ENCODE measurements around the gene HOXA2.

Gene HOXA2

GRCh38 chr7:27098578-27099451 is 3.7 kb downstream of the HOXA2 start:
- no peak for DNase-seq (ENCODE audit: low read depth)

- no peak for DNase-seq (ENCODE audit: low read depth)
Observed at GRCh38 chr7:27097686-27098577, 4.6 kb downstream of the HOXA2 start.

GRCh38 chr7:27096768-27097514 is 5.5 kb downstream of the HOXA2 start:
- no peak for DNase-seq (ENCODE audit: low read depth)

GRCh38 chr7:27095897-27096767 is 6.4 kb downstream of the HOXA2 start, which contains the start of gene HOXA1:
Gene HOXA1 (minus strand): TSS chr7:27096000. CDS start chr7:27095912, 88 bp downstream.
- peak; percentile 42 for DNase-seq (ENCODE audit: low read depth)

DNA sequence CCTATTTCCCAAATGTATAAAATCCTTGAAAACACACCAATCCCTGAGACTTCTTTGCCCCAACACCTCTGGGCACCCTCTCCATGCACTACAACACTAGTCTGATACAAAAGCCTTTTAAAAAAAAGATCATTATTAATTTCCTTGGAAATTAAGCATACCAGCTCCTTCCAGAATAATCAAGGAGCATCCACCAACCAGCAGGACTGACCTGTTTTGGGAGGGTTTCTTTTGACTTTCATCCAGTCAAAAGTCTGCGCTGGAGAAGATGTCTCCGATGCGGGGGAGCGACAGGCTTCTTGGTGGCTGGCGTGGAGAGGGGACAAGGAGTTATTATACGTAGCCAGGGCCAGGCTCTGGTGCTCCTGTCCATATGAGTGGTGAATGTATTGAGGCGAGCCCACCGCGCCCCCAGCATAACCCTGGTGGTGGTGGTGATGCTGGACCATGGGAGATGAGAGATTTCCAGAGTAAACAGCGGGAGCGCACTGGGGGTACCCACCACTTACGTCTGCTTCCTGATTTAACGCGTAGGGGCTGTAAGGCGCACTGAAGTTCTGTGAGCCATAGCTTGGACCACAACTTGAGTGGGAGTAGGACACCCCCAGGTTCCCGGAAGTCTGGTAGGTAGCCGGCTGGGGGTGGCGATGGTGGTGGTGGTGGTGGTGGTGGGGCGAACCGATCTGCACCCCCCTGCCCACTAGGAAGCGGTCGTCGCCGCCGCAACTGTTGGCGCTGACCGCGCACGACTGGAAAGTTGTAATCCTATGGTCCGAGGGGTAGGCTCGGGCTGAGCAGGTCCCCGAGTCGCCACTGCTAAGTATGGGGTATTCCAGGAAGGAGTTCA is 7.2 kb downstream of the HOXA2 start:
- DNase-seq (ENCODE audit: low read depth) = no peak

GRCh38 chr7:27094304-27095049 is 8.0 kb downstream of the HOXA2 start:
- no peak for DNase-seq (ENCODE audit: low read depth)

DNA sequence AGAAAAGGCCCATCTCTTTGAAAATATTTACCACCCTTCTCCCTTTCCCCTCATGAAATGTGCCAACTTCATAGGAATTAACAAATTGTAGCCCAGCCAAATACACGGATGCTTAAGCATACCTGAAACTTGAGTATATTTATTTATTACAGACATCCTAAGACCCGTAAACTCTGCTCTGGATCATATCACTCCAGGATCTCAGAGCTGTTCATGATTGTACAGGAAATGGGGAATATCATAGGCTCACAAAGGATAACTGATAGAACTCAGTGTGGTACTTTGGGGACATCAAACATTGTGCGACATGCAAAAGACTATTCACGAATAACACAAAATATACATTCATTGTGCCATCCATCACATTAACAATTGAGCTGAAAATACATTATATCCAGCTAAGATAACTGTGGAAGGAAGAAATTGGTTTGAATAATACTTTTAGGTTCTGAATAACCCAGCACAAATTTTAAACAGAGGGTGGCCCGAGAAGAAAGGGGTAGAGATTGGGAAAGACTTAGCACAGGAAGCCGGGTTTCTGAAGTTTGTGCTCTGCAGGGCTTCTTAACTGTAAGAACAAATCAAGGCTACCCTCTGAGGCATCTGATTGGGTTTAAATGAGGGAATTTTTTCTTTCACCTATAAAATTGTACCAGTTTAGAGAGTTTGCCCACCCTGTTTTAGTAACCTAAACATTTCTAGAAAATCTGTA is 9.1 kb downstream of the HOXA2 start:
- no peak for DNase-seq (ENCODE audit: low read depth)

DNA sequence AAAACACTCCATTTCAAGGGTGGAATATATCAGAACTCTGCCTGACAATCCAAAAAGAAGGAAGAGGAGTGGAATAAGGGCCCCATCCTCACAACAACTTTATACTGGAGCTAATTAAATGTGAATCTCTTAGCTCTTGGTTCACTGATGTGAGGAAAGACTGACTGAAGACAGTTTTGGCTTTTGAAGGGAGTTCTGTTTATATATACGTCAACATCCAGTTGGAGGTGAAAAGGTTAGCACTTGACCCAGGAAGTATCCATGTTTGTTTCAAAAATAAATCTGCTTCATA is 9.7 kb downstream of the HOXA2 start:
- no peak for DNase-seq (ENCODE audit: low read depth)

DNA sequence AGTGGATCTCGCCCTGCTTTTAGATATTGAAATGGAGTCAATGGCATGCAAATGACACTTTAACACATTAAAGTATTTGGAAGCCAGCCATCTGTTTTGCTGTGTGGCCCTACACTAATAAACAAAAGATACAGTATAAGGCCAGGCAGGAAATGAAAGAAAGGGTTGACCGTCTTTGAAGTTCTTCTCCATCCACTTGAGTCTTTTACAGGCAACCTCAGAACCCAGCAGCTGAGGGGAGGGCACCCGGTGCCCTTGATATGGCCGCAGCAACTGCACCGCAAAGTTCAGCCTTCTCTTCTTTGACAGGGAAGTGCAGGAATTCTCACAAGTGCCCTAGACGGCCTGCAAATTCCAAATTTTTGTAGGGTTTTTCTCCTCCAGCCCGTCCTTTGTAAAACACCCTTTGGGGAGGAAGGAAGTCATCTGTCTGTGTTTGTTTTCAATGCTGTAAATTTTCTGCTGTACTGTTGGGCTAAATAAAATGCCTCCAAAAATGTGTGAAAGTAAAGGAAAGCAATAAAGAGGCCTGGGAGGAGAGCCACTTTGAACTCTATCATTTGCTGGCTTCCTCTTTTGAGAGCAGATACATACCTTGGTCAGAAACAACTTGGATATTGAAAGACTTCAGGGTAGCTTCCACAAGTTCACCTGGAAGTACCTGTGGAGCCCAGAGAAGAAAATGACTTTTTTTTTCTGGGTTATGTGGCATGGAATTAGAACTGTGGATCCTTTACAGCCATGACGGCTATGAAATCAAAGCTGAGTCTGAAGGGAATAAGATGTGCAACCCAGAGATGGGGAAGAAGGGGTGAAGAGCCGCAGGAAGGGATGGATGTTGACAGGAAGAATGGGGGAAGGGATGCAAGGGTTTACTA is 10.3 kb downstream of the HOXA2 start:
- no peak for DNase-seq (ENCODE audit: low read depth)

- DNase-seq (ENCODE audit: low read depth) = no peak
Observed at GRCh38 chr7:27091105-27091504, 11.4 kb downstream of the HOXA2 start.

DNA sequence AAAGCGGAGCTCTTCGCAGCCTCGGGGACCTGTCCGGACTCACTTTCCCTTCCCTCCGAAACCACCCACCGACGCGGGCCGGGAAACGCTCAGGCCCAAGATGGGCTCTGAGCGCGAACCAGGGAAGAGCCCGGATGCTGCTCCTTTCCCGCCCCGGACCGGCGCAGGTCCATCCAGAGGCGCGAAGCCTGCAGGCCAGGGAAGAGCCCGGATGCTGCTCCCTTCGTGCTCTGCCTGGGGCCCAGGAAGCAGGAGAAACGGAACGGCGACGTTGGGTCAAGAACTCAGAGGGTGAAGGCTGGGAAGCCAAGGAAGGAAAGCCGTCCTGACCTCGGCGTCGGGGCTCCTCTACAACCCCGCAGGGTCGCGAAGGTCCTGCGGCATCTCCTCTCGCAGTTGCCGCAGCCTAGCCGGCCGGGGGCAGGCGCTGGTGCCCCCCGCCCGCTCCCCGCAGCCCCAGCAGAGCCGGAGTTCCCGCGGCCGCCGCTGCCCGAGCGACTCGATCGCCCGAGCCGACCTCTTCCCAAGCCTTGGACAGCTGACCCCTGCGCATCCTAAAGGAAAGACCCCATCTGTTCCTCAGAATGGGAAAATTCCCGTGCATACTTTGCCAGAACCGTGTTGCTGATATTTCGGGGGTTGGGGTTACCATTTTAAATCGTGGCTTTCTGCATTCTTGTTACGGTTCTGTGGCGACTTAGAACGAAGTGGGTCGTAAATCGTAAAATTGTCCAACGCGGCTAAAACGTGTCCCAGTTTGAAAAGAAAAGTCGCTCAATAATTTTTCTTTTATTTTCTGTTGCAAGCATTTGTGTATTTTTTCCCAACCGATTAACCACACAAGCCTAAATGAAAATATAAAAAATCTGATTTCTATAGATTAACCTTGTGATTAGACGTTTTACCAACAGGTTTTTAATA is 14.2 kb downstream of the HOXA2 start:
- DNase-seq (ENCODE audit: low read depth) = no peak

- no peak for DNase-seq (ENCODE audit: low read depth)
Observed at GRCh38 chr7:27083646-27084045, 18.8 kb downstream of the HOXA2 start.

DNA sequence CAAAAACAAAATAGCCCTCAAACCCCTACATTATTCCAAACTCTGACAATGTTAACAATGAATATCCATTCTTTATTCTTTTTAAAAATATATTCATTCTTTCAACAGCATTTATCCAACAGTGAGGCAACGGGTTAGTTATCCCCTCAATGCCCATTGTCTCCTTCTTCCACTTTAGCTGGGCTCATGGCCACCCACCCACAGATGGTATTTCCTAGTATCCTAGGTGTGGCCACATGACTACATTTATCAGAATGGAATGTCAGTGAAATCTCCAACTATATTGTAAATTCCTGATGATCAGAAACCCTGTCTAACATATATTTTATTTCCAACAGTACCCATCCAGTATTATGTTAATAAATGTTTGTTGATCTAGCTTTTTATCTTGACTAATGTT is 20.3 kb downstream of the HOXA2 start:
- DNase-seq (ENCODE audit: low read depth) = no peak

DNA sequence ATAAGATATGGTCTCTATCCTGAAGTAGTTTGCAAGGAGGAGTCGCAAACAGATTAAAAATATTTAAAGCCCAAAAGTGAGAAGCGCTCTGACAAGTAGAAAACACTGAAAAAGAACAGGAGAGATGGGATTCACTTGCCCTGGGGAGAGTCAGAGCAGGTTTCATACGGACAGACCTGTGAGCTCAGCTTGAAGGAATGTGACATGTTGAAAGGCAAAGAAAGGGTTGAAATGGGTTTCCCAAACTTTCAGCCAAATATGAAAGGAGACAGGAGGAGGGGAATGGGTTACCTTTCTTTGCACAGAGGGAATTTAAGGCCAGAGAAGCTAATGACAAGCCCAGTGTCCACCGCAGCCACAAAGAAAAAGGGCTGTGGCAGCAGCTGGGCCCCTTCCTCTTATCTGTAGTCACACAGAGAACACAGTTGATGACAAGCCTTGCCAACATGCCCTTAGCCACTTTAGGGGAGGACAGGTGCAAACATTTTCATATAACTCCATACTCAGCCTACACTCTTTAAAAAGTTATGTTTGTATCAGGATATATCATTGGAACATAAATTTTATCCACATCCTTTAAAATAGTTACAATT is 21.5 kb downstream of the HOXA2 start:
- DNase-seq (ENCODE audit: low read depth) = no peak

- no peak for DNase-seq (ENCODE audit: low read depth)
Observed at GRCh38 chr7:27079234-27079975, 23.1 kb downstream of the HOXA2 start.

Data from fibroblast of gingiva (primary cell).